Measurements from ENCODE around the gene INO80E.

INO80E gene

DNA sequence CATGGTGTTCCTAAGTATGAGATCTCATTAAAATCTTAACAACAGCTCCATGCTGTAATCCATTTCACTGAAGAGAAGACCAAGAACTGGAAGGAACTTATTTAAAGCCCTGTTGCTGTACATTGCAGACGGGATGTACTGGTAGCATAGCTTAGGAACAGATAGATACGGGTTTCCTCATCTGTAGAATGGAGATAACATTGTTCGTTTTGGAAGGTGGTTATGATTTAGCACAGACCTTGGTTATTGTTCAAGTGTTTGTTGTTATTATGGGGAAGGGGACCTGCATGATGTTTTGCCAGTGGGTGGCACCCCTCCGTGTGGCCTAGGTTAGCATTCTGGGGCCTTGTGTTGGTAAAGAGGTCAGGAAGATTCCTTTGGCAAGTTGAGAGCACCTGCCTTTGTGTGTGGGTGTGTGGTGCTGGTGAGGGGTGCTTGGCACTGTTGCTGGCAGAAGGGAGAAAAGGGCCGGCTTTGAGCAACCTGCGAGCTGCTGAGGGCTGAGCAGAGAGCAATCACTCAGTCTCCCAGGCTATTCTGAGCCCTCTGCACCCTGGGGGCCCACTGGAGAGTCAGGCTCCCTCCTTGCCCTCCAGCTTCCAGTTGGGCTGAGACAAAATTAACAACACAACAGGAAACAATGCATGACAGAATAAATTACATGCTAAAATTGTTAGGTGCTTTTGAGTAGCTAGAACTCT is 20.1 kb upstream of the INO80E start:
- no peak for DNase-seq

DNA sequence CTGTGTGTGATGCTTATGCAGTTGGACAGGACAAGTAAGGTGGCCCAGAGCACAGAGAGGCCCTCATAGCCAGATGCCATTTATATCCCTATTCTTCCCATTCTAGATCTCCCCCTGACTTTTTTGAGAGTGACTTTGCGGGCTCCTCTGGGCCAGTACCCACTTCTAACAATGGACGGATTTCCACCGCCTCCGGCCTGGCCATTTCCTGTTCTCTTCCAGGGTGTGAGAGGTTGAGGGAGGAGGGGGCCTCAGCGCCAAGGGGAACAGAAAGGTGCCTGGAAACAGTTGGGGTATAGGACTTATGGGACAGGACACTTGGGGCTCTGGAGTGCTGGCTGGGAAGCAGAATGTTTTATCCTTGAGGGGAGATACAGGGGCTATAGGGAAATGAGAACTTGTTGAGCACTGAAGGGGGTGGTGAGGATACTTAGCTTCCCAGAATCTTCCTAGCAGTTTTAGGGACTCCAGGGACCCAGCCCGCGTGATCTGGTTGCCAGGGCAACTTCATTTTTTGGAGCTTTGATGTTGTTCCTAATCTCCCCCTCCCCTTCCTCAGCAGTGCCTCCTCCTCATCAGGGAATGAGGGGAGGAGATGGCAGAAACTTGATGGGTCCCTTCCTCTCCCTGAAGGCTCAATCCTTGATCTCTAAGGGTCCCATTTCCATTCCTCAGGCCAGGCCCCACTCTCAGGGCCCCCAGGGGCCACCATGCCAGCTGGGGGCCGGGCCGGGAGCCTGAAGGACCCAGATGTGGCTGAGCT is 18.8 kb upstream of the INO80E start:
- DNase-seq: no peak

DNA sequence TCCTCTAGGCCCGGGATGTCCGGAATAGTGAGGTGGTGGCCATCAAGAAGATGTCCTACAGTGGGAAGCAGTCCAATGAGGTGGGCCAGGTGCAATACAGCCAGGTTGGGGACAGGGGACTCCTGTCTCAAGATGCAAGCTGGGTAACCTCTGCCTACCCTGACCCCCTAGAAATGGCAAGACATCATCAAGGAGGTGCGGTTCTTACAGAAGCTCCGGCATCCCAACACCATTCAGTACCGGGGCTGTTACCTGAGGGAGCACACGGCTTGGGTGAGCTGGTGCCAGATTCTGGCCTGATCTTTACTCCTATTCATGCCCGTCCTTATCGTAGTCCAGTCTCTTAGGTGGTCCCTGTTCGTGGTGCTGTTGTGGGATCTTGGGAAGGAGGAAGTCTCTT is 18.0 kb upstream of the INO80E start:
- no peak for DNase-seq

DNA sequence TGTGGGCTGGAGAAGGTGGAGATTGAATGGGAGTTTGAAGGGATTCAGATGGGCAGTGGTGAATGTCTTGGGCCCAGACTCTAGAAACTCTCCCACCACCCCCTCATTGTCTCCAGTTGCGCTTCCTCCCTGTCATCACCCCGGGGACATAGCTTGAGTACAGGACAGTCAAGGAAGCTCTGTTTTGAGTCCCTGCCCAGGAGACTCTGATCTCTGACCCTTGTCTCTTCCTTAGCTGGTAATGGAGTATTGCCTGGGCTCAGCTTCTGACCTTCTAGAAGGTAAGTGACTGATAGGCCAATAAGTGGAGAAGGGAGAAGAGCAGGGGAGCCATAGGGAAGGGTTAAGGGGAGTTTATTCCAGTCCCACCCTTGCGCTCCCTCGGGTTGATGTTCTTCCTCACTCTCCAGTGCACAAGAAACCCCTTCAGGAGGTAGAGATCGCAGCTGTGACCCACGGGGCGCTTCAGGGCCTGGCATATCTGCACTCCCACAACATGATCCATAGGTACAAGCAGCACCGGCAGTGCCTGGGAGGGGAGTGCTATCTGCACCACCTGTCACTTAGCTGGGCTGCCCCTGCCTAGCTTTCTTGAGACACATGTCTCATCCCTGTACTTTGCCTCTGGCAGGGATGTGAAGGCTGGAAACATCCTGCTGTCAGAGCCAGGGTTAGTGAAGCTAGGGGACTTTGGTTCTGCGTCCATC is 17.3 kb upstream of the INO80E start:
- DNase-seq: no peak

DNA sequence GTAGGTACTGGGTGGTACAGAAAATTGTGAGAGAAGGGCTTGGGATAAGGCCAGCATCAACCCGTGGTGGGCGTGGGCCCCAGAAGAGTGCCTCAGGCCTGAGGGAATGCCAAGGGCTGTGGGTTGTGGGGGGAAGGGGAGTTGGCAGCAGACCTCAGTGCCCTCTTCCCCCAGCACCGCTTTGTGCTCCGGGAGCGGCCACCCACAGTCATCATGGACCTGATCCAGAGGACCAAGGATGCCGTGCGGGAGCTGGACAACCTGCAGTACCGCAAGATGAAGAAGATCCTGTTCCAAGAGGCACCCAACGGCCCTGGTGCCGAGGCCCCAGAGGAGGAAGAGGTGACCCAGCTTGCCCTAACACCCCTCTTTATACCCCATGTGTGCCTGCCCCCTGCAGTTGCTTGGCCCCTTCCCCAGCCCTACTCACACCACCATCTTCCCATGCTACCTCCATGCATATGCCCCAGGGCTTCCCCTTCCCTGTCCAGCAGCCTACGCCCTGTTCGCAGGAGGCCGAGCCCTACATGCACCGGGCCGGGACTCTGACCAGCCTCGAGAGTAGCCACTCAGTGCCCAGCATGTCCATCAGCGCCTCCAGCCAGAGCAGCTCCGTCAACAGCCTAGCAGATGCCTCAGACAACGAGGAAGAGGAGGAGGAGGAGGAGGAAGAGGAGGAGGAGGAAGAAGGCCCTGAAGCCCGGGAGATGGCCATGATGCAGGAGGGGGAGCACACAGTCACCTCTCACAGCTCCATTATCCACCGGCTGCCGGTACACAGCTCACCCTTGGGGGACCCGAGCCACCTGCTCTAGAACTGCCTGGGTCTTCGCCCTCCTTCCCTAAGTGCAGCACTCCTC is 13.3 kb upstream of the INO80E start:
- no peak for DNase-seq

DNA sequence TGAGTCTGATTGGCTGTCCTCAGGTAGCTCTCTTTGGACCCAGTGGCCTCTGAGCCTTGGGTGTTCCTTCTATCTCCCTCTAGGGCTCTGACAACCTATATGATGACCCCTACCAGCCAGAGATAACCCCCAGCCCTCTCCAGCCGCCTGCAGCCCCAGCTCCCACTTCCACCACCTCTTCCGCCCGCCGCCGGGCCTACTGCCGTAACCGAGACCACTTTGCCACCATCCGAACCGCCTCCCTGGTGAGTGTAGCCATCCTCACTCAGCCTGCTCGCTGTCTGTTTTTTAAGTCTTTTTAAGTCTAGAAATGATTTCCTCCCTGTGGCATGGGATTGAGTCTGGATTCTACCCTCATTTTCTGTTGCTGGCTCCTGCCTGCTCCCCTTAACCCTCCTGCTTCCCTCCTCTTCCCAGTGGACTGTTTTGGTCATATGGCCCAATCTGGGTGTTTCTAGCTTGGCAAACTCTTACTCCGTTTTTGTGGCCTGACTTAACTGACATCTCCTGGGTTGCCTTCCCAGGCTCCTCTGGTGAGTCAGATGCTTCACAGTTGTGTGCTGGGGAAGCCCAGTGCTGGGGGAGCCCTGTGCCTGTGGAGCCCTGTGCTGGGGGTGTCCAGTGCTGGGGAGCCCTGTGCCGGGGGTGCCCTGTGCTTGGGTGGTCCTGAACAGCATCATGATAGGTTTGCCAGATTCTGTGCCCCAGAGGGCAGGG is 12.5 kb upstream of the INO80E start:
- no peak for DNase-seq

DNA sequence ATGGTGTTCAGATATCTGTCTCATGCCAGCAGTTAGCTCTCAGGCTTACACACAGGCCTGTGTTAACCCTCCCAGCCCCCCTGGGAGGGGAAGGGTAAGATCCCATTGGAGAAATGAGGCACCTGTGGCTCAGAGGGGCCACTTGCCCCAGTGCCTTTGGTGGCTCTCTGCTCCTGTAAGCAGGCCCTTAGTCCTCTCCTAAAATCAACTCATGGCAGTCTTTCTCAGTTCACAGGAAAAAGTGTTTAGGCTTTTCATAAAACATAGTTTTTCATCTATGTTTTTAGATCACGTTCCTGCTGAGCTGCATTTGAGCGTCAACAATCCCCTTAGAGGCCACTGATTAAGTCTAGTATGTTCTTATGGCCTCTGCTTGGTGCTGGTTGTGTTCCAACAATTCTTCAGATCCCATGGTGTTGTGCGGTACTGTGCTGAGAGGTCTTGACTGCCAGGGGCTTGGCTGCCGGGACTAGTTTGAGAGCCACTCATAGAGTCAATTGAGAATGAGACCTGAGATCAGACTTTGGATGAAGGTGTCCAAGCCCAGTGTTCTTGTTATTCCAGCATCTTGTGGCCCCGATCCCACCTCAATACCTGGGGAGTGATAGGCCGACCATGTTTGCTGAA is 11.8 kb upstream of the INO80E start:
- DNase-seq: no peak

DNA sequence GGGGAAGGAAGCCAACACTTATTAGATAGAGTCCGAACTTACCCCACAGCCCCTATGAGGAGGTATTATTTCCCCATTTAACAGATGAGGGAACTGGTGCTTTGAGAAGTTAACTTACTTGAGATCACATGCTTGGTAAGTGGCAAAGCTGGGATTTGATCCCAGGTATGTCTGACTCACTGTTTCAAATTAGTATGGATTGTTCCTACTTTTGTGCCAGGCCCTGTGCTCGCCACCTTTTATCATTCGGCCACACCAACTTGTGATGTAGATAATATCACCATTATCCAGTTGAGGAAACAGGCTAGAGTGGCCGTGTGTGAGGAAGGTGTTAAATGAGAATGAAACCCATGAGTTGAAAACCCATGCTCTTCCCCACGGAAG is 11.3 kb upstream of the INO80E start:
- DNase-seq: no peak

DNA sequence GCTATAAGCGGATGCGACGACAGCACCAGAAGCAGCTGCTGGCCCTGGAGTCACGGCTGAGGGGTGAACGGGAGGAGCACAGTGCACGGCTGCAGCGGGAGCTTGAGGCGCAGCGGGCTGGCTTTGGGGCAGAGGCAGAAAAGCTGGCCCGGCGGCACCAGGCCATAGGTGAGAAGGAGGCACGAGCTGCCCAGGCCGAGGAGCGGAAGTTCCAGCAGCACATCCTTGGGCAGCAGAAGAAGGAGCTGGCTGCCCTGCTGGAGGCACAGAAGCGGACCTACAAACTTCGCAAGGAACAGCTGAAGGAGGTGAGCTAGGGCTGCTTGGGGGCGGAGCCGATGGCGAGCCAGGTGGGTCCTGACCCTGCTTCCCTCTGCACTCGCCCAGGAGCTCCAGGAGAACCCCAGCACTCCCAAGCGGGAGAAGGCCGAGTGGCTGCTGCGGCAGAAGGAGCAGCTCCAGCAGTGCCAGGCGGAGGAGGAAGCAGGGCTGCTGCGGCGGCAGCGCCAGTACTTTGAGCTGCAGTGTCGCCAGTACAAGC is 10.7 kb upstream of the INO80E start:
- no peak for DNase-seq

DNA sequence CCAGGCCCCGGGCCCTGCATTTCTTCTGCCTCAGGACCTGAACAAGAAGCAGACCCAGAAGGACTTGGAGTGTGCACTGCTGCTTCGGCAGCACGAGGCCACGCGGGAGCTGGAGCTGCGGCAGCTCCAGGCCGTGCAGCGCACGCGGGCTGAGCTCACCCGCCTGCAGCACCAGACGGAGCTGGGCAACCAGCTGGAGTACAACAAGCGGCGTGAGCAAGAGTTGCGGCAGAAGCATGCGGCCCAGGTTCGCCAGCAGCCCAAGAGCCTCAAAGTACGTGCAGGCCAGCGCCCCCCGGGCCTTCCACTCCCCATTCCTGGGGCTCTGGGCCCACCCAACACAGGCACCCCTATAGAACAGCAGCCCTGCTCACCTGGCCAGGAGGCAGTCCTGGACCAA is 9.8 kb upstream of the INO80E start:
- DNase-seq: no peak

DNA sequence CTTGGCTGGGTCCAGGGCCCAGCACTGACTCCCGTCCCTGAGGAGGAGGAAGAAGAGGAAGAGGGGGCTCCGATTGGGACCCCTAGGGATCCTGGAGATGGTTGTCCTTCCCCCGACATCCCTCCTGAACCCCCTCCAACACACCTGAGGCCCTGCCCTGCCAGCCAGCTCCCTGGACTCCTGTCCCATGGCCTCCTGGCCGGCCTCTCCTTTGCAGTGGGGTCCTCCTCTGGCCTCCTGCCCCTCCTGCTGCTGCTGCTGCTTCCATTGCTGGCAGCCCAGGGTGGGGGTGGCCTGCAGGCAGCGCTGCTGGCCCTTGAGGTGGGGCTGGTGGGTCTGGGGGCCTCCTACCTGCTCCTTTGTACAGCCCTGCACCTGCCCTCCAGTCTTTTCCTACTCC is 9.1 kb upstream of the INO80E start:
- DNase-seq: no peak

DNA sequence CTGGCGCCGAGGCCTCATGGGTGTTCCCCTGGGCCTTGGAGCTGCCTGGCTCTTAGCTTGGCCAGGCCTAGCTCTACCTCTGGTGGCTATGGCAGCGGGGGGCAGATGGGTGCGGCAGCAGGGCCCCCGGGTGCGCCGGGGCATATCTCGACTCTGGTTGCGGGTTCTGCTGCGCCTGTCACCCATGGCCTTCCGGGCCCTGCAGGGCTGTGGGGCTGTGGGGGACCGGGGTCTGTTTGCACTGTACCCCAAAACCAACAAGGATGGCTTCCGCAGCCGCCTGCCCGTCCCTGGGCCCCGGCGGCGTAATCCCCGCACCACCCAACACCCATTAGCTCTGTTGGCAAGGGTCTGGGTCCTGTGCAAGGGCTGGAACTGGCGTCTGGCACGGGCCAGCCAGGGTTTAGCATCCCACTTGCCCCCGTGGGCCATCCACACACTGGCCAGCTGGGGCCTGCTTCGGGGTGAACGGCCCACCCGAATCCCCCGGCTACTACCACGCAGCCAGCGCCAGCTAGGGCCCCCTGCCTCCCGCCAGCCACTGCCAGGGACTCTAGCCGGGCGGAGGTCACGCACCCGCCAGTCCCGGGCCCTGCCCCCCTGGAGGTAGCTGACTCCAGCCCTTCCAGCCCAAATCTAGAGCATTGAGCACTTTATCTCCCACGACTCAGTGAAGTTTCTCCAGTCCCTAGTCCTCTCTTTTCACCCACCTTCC is 8.5 kb upstream of the INO80E start:
- no peak for DNase-seq

DNA sequence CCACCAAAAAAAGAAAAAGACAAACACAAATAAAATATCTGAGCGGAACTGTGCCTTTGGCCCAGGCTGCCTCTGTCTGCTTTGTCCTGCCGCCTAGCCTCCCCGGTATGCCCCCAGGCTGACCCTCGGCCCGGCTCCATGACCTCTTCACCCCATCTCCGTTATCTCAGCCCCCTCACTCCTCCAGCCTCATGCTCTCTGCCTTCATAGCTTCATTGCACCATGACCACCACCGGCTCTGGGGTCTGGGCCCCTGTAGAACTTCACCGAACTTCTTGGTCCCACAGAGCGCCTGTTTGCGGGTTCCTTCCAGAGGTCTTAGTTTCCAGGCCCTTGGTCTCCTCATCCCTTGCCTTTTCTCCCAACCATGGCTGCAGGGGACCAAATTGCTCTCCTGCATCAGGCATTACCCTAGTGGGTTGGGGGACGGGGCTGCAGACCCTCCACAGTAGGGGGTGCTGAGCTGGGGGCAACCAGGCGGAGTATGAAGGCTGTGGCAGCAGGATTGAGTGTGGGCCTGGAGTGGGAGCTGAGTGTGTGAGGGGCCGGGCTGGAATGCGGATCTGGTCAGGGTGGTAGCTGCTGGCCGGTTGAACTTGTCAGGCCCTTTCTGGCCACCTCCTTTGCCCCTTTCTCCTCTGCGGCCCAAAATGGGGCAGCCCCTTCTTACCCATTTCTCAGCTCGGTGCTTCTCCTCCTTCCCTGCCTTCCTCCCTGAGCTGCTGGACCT is 7.5 kb upstream of the INO80E start:
- no peak for DNase-seq

DNA sequence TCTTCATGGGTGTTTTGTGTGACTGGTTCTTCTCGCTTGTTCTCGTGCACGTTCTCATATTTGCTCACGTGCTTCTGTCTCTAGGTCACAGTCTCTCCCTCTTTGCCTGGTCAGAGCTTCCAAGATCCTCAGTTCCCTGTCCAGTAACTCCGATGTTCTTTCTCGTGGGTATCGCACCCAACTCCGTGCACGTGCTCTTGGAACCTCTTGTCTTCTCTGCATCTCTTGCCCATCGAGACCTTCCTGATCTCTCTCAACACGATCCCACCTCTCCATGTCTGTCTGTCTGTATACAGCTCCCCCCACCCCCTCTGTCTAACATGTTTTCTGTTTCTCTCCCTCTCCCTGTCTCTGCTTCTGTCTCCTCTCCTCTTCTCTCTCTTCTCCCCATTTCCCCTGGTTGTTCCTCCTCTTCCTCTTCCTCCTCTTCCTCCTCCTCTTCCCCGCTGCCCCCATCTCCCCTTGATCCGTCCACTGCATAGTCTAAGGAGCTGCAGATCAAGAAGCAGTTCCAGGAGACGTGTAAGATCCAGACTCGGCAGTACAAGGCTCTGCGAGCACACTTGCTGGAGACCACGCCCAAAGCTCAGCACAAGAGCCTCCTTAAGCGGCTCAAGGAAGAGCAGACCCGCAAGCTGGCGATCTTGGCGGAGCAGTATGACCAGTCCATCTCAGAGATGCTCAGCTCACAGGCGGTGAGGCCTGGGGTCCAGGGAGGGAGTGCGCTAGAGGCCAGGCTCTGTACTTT is 6.8 kb upstream of the INO80E start:
- no peak for DNase-seq

DNA sequence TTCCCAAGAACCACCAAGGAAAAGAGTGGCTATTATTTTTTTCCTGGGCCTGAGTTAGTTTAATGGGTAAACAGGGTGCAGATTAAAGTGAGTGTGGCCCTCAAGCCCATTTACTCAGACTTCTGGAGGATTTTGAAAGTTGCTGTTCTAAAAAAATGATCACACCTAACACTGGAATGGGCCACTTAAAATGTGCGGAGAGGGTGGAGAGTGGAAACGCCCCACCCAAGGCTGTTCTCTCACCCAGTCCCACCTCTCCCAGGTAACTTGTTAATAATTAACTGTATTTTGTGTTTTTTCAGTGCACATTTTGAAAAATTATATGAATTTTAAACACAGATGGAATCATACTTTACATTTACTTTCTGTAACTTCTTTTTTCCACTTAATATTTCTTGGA is 6.0 kb upstream of the INO80E start:
- DNase-seq: no peak

DNA sequence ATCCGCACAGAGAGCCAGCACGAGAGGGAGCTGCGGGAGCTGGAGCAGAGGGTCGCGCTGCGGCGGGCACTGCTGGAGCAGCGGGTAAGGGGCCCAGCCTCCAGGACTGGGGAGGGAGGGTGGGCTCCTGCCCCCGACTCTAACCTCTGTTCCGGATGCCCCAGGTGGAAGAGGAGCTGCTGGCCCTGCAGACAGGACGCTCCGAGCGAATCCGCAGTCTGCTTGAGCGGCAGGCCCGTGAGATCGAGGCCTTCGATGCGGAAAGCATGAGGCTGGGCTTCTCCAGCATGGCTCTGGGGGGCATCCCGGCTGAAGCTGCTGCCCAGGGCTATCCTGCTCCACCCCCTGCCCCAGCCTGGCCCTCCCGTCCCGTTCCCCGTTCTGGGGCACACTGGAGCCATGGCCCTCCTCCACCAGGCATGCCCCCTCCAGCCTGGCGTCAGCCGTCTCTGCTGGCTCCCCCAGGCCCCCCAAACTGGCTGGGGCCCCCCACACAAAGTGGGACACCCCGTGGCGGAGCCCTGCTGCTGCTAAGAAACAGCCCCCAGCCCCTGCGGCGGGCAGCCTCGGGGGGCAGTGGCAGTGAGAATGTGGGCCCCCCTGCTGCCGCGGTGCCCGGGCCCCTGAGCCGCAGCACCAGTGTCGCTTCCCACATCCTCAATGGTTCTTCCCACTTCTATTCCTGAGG is 5.0 kb upstream of the INO80E start:
- no peak for DNase-seq

DNA sequence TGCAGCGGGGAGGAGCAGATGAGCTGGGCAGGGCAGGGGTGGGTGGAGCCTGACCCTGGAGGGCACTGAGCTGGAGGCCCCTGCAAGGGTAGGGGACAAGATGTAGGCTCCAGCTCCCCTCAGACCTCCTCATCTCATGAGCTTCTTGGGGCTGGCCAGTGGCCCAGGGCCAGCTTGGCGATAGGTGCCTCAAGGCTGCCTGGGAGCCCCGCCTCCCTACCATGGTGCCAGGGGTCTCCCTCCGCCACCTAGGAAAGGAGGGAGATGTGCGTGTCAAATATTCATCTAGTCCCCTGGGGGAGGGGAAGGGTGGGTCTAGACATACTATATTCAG is 4.5 kb upstream of the INO80E start:
- DNase-seq: no peak

DNA sequence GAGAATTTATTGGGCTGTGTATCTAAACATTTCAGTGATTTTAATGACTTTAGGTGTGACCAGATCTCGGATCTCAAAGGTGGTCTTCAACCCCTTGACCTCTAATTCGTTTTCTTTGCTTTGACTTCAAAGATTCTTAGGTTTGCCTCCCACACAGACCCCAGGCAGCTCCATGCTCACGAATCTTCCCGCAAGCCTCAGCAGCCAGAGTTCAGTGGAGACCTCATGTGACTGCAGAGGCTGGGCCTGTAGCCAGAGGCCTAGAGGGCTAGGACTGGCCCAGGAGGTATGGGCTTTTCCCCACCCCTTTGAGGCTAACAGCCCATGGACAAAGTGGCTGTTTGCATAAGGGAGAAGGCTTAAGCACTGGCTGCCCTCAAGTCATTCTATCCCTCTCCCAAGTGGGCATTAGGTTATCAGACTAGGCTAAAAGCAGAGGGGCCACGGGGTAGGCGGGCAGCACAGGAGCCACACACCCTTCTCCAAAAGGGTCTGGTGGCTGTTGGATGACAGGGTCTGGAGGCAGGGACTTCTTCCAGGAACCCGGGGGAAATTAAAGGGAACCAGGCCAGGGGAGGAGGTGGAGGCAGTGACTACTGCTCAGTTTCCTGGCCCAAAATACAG is 3.6 kb upstream of the INO80E start:
- DNase-seq: no peak

All from SIG-M5 (cell line).